HS-5 (cell line): ENCODE data around the gene SRGAP1.
A peak's percentile ranks its signal among the peaks of the same experiment; 100 is the strongest.

Experiments
- DNase-seq: peaks from one replicate; pipeline ENCODE4 v3.0.0-alpha.2; 2012; ENCODE audit warnings: low read depth

The SRGAP1 gene

DNA sequence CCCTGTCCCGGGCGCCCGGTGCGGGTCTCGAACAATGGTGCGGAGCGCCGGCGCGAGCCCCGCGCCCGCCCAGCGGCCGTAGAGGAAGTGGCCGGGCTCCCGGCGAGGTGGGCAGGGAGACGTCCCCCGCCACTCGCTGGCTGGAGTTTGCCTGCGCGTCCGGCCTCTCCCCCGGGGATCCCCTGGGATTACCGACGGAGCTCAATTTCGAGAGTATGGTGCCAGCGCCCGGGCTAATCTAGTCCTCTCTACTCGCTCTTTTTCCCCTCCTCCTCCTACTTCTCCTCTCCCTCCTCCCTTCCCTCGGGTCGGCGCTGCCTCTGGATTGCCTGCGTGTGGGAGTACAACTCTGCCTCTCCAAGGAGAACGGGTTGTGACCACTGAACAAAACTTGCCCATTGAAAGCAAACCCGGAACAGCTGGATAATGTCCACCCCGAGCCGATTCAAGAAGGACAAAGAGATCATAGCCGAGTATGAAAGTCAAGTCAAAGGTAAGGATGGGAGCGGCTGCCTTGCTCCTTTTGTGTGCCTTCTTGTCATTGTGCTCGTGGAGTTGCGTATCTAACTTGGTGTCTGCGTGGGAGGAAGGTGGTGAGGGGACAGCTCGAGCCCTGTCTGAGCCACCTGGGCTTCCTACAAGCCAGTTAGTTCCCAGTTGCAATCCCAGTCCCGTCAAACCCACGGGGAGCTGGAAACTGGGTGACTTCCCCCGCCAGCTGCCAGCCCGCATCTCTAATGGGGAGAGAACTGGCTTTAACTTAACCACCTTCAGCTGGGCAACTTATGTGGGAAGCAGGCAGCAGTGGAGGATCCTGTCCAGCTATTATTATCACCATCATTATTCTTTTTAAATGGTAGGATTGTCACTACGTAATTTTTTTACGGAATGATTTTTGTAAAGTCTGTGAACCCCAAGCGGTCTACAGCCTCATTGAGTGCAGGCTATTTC, at the start of gene SRGAP1:
SRGAP1 (plus strand) TSS at position 310 of the 951 bp plus-strand sequence; CDS start at position 427, 117 bp downstream.
- DNase-seq: no peak

DNA sequence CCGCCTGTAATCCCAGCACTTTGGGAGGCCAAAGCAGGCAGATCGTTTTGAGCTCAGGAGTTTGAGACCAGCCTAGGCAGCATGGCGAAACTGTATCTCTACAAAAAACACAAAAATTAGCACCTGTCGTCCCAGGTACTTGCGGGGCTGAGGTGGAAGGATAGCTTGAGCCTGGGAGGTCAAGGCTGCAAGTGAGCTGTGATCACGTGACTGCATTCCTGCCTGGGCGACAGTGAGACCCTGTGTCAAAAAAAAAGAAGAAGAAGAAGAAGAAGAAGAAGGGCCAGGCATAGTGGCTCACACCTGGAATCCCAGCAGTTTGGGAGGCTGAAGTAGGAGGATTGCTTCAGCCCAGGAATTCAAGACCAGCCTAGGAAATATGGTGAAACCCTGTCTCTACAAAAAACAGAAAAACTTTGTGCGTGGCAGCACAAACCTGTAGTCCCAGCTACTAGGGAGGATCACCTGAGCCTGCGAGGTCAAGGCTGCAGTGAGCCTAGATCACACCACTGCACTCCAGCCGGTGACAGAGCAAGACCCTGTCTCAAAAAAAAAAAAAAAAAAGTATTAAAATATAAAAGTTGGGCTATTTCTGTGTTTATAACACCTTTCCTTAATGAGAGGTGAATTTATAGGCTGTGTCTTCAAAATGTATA, 49.3 kb upstream of the SRGAP1 start:
- no peak for DNase-seq

DNA sequence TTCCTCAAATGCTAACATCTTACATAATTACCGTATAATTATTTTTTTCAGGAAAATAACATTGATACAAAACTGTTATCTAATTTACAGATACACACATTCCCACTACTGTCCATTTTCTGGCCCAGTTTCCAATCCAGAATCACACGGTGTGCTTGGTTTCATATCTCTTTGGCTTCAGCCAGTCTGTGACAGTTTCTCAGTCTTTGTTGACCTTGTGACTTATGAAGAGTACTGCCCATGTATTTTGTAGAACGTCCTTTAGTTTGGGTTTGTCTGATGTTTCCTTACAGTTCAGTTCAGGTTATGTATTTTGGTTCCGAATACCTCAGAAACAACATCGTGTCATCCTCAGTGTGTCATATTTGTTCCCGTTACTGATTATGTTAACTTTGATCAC, 48.6 kb upstream of the SRGAP1 start:
- DNase-seq: no peak

DNA sequence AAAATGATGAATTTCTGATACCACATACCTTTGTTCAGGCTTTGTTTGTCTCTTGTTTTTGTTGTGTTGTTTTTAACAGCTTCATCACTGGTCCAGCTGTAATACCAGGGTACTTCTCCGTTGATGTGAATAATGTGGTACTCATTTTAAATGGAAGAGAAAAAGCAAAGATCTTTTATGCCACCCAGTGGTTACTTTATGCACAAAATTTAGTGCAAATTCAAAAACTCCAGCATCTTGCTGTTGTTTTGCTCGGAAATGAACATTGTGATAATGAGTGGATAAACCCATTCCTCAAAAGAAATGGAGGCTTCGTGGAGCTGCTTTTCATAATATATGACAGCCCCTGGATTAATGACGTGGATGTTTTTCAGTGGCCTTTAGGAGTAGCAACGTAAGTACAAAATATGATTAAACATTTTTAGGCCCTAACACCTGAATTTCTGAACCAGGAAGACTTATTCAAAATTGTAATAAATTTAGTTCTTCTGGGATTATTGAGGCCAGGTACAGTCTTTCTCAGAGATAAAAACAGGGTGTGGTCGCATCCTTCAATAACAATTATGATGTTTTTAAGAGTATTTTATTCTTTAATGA, 42.4 kb upstream of the SRGAP1 start:
- DNase-seq: no peak

- DNase-seq: no peak
Observed at GRCh38 chr12:63804746-63805145, 39.8 kb upstream of the SRGAP1 start.

DNA sequence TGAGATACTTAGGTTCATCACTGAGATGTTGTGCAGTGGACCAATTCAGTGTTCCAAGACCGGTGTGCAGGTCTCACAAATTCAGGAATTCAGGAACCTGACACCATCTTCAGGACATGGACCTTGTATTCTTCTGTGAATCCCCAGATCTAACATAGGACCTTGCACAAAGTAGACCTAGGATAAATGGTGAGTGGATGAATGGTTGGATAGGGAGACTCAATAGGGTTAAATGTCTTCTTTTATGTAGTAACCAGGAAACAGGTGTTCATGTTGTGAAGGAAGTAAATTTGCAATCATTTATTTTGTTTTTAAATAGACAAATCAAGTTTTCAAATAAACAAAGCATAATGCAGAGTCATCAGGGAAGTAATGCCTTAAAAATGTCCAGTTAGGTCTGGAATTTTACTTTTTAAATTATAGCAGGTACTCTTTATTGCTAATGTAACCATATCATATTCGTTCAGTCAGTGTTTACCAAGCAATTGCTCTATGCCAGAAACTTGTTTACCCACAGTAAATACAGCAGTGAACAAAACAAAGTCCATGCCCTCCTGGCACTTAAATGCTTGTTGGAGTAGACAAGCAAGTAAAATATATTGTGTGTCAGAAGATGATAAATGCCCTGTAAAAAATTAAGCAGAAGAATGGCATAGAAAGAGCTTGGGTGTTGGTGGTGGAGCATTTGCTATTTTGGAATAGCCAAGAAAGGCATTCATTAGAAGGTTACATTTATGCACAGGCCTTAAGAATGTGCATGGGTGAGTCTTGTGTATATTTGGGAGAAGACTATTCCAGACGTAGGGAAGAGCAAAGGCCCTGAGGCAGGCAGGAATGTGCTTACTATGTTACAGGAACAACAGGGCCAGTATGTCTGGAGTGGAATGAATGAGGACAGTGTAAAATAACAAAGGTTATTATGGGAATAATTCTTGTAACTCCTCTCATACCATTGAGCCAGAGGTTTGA, 38.5 kb upstream of the SRGAP1 start:
- DNase-seq: no peak

GRCh38 chr12:63808631-63809030, 35.9 kb upstream of the SRGAP1 start:
- no peak for DNase-seq

GRCh38 chr12:63809566-63809965, 34.9 kb upstream of the SRGAP1 start:
- DNase-seq: no peak

- DNase-seq: no peak
Observed at GRCh38 chr12:63811334-63811733, 33.2 kb upstream of the SRGAP1 start.

- no peak for DNase-seq
Observed at GRCh38 chr12:63811755-63812154, 32.7 kb upstream of the SRGAP1 start.

DNA sequence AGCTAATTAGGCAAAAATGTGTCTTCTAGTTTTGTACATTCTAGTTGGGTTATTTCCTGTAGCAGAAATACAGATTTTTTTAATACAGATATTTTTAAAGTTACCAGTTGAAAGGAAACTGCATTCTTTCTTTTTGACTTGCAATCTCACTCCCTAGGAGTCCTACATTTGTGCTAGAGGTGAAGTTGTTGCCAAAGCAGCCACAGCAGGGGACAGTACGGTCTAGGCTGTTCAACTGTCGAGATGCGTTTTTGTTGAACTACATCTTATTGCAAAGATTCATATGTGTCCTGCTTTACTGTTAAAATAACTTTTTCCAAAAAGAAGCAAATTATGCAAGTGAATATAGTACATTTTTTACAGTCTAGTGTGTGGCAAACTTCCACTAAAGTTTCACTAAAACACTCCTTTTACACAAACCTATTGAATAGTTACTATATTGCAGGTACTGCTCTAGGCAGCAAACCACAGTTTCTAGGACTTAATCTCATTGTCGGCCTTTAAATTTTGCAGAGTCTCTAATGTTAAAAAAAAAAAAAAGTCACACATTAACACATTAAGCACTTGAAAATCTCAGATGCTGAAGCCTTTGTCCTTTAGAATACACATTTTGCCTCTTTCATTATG, 30.2 kb upstream of the SRGAP1 start:
- DNase-seq: no peak

- no peak for DNase-seq
Observed at GRCh38 chr12:63815482-63815852, 29.0 kb upstream of the SRGAP1 start.

DNA sequence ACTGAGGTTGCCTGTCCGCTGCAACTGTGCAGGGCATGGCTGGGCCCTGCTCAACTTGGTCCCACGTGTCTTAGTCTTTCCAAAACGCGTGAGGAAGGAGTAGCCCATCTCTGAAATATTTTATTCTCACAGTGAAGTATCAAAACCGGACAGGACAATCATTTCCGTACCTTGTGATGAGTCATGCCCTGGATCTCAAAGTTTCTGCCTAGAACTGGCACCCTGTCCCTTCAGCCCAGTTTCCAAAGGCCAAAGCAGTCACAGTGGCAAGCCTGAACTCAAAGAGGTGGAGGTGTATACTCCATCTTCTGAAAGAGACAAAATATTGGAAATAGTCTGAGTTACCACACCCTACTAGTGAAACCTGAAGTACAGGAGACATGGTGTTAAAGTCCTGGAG, 28.5 kb upstream of the SRGAP1 start:
- no peak for DNase-seq

DNA sequence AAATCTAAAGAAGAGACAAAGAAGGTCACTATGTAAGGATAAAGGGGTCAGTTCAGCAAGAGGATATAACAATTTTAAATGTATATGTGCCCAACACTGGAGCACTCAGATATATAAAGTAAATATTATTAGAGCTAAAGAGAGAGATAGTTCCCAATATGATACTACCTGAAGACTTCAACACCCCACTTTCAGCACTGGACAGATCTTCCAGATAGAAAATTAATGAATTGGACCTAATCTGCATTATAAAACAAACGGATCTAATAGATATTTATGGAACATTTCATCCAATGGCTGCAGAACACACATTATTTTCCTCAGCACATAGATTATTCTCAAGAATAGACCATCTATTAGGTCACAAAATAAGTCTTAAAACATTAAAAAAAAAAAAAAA, 24.1 kb upstream of the SRGAP1 start:
- DNase-seq: no peak

- DNase-seq: no peak
Observed at GRCh38 chr12:63821781-63822251, 22.7 kb upstream of the SRGAP1 start.

- peak; percentile 56 for DNase-seq
Observed at GRCh38 chr12:63822352-63822751, 22.1 kb upstream of the SRGAP1 start.

- DNase-seq: no peak
Observed at GRCh38 chr12:63823040-63823439, 21.5 kb upstream of the SRGAP1 start.

DNA sequence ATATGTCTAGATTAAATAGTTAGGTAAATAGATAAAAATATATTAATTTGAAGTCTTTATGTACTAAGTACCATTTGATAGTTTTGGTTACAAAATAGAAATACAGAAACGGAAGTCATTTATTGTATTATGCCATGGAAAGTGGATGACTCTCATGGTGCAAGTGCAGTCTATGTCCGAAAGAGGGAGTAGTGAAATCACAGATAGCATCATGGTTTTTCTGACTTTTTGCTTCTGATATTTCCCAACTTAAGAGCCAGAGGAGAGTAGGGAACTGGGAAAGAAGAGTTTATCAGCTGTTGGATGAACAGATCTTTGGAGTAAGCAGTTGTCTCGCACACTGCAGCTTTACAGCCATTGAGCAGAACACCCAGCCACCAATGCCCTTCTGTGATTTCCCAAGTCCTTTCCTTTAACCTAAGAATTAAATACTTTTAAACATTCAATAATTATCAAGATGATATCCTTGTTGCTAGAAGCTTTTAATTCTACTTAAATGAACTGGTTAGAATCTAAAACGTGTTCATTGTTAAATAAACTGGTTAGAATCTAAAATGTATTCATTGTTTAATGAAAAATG, 18.4 kb upstream of the SRGAP1 start:
- peak; percentile 51 for DNase-seq

DNA sequence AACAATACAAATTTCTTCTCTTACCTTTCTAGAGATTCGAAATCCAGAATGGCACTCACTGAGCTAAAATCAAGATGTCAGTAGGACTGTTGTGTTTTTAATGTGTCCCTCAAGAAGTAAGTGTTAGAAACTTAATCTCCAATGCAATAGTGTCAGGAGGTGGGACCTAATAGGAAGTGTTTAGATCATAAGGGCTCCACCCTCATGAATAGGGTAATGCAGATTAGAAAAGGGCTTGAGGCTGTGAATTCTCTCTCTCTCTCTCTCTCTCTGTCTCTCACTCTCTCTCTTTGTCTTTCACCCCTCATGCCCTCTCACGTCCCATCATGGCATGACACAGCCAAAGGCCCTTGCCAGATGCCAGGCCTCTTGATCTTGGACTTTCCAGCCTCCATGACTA, 15.6 kb upstream of the SRGAP1 start:
- DNase-seq: no peak

DNA sequence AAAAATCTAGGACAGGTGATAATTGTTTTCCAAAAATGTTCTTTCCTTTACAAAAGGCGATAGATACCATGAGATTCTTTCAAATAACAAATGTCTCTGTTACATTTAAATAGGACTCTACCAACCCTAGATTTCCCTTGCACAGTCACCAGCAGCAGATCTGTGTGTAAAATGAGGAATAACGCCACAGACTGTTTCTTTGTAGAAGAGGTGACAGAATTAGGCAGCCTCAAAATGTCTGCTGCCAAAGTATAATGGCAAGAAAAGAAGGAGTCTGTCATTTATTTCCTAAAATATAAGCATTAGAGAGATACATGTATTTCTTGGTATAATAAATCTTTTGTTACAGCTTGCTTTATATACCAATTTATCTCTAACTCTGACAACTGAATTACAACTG, 8.5 kb upstream of the SRGAP1 start:
- no peak for DNase-seq

DNA sequence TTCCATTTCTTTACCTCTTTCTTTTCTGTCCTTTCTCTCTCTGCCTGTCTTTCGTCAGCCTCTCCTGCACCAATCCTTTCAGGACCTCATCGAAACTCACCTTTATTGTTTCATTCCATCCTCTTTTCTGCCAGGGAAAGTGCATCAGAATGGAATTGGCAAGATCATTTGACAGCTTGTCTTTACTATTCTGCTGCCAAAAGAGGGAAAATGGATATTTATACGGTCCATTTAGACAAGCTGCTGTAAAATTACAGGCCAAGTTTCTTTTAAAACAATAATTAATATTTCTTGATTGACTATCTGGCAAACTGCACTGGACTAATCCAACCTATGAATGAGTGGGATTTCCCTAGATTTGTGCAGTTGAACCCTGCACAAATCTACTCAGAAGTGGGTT, 7.6 kb upstream of the SRGAP1 start:
- no peak for DNase-seq
